GOT3 (cell line): ENCODE results near the gene CARMIL1.

Source experiments
- DNase-seq: peaks from one replicate; lab custom pipeline; 2025; ENCODE audit warnings: mixed read lengths; lab: John Stamatoyannopoulos, UW

Gene CARMIL1

GRCh38 chr6:25278914-25279747 is at the start of gene CARMIL1:
CARMIL1 (plus strand) TSS chr6:25279374; CDS start chr6:25279796, 422 bp downstream.
- peak; percentile 45 for DNase-seq

GRCh38 chr6:25229671-25230321 is 49.4 kb upstream of the CARMIL1 start:
- no peak for DNase-seq

GRCh38 chr6:25232479-25232878 is 46.7 kb upstream of the CARMIL1 start:
- no peak for DNase-seq

GRCh38 chr6:25233226-25233625 is 45.9 kb upstream of the CARMIL1 start:
- no peak for DNase-seq

- DNase-seq, result no peak
Observed at GRCh38 chr6:25237579-25237978, 41.6 kb upstream of the CARMIL1 start.

- DNase-seq, result no peak
Observed at GRCh38 chr6:25239059-25239458, 40.1 kb upstream of the CARMIL1 start.

GRCh38 chr6:25239498-25239897 is 39.7 kb upstream of the CARMIL1 start:
- DNase-seq, result no peak

GRCh38 chr6:25242567-25242966 is 36.6 kb upstream of the CARMIL1 start:
- no peak for DNase-seq

- DNase-seq, result no peak
Observed at GRCh38 chr6:25244865-25245264, 34.3 kb upstream of the CARMIL1 start.

- no peak for DNase-seq
Observed at GRCh38 chr6:25248123-25248522, 31.1 kb upstream of the CARMIL1 start.

- DNase-seq, result no peak
Observed at GRCh38 chr6:25249133-25249532, 30.0 kb upstream of the CARMIL1 start.

GRCh38 chr6:25250878-25251277 is 28.3 kb upstream of the CARMIL1 start:
- no peak for DNase-seq

GRCh38 chr6:25251426-25251825 is 27.7 kb upstream of the CARMIL1 start:
- no peak for DNase-seq

GRCh38 chr6:25253351-25253750 is 25.8 kb upstream of the CARMIL1 start:
- DNase-seq, result no peak

- no peak for DNase-seq
Observed at GRCh38 chr6:25254671-25255070, 24.5 kb upstream of the CARMIL1 start.

- no peak for DNase-seq
Observed at GRCh38 chr6:25257686-25258348, 21.4 kb upstream of the CARMIL1 start.

GRCh38 chr6:25259756-25260155 is 19.4 kb upstream of the CARMIL1 start:
- no peak for DNase-seq

- no peak for DNase-seq
Observed at GRCh38 chr6:25263657-25264056, 15.5 kb upstream of the CARMIL1 start.

GRCh38 chr6:25266456-25267100 is 12.6 kb upstream of the CARMIL1 start:
- DNase-seq, result no peak

- DNase-seq, result no peak
Observed at GRCh38 chr6:25267662-25268061, 11.5 kb upstream of the CARMIL1 start.

- DNase-seq, result no peak
Observed at GRCh38 chr6:25270559-25270958, 8.6 kb upstream of the CARMIL1 start.

- no peak for DNase-seq
Observed at GRCh38 chr6:25275436-25275835, 3.7 kb upstream of the CARMIL1 start.
